ENCODE measurements around the gene FAT1.

DNA sequence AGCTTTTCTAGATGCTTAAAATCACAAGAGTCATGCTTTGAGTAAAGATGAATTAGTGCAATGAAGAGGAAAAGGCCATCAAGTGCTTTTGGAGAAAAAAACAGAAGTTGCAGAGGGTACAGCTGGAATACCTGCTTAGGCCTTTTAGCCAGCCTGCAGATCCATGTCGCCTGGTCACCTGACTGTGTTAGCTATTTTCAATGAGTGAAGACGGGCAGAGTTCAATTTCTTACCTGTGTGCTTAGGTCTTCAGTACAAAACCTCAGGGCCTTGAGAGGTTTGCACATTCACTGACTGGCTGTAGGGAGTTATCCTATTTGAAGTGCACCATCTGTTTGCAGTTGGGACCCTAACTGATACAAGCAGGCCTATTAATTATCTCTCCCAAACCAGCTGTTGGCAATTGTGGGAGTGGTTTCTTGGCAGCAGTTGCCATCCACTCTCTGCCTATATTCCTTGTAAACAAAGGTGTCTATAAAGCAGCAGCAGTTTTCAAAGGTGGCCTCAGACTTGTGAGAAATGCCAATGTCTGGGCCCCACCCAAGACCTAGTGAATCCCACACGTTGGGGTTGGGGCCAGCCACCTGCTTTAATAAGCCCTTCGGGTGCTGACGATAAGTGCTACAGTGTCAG lies 16.3 kb upstream of the FAT1 start:
- TF ChIP-seq, protein P1, sequence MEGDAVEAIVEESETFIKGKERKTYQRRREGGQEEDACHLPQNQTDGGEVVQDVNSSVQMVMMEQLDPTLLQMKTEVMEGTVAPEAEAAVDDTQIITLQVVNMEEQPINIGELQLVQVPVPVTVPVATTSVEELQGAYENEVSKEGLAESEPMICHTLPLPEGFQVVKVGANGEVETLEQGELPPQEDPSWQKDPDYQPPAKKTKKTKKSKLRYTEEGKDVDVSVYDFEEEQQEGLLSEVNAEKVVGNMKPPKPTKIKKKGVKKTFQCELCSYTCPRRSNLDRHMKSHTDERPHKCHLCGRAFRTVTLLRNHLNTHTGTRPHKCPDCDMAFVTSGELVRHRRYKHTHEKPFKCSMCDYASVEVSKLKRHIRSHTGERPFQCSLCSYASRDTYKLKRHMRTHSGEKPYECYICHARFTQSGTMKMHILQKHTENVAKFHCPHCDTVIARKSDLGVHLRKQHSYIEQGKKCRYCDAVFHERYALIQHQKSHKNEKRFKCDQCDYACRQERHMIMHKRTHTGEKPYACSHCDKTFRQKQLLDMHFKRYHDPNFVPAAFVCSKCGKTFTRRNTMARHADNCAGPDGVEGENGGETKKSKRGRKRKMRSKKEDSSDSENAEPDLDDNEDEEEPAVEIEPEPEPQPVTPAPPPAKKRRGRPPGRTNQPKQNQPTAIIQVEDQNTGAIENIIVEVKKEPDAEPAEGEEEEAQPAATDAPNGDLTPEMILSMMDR (tag by site-specific recombination; IDR thresholded peaks at IDR 0.05): no peak
- no peak for TF ChIP-seq ZNF830 (tag by site-specific recombination; IDR thresholded peaks at IDR 0.05; ENCODE audit: low read depth)
- no peak for TF ChIP-seq TCF7L2 (IDR thresholded peaks at IDR 0.05; ENCODE audit: borderline replicate concordance, low read depth, low read length)
- no peak for TF ChIP-seq ZNF37A (tag by site-specific recombination; IDR thresholded peaks at IDR 0.05)
- TF ChIP-seq ZNF114 (tag by site-specific recombination; IDR thresholded peaks at IDR 0.05): no peak
- TF ChIP-seq SCRT1 (tag by site-specific recombination; IDR thresholded peaks at IDR 0.05; ENCODE audit: borderline replicate concordance): no peak
- TF ChIP-seq ZNF623 (tag by site-specific recombination; IDR thresholded peaks at IDR 0.05): no peak
